Large intestine (tissue), 3 donors: ENCODE measurements around the gene CGB7. TPM values are rescaled to one million over a fixed set of nuclear protein-coding genes. Genes with fewer than 3 reads are reported as not detected.
"Not testable (repeated sequence)": the region's sequence is repeated elsewhere in the genome, so short reads cannot be mapped to it uniquely, and the experiment has no call there.

Source experiments
- DNase-seq, 2 donors: peaks; one replicate each; pipeline versions ENCODE4 v3.0.0 to v3.0.0-alpha.2; 2013
- H3K27ac ChIP-seq: one replicate; pipeline ENCODE4 v1.5.1; 2013; ENCODE audit warnings: low read length
- H3K27me3 ChIP-seq: 2 replicates; pipeline ENCODE4 v1.6.1; 2013; ENCODE audit warnings: low read length; ENCODE audit not compliant: control insufficient read depth, insufficient read depth
- H3K36me3 ChIP-seq: 2 replicates; pipeline ENCODE4 v1.6.1; 2013; ENCODE audit warnings: low read length; ENCODE audit not compliant: control insufficient read depth, insufficient read depth
- H3K4me1 ChIP-seq: one replicate; pipeline ENCODE4 v1.6.1; 2013; ENCODE audit warnings: low read length; ENCODE audit not compliant: control insufficient read depth, insufficient read depth
- H3K4me3 ChIP-seq: one replicate; pipeline ENCODE4 v1.5.1; 2013; ENCODE audit warnings: low read length
- H3K9me3 ChIP-seq: one replicate; pipeline ENCODE4 v1.6.1; 2013; ENCODE audit warnings: mild to moderate bottlenecking, low read depth, low read length, moderate library complexity; ENCODE audit not compliant: control insufficient read depth
- WGBS: methylation state at CpG from one replicate; pipeline ENCODE4 v1.1.5; 2013; ENCODE audit warnings: low lambda C conversion rate; ENCODE audit not compliant: insufficient coverage; 5-methylcytosine and 5-hydroxymethylcytosine counted together
- polyA plus RNA-seq: library from polyadenylated mRNA; unstranded; fragments of 120-200 nt; gene quantifications from one replicate; pipeline ENCODE4 v1.2.1, GENCODE V29; 2013

Gene CGB7
- polyA plus RNA-seq, 1 donor = 0.06 TPM

GRCh38 chr19:49092686-49093085 lies 35.1 kb upstream of the CGB7 start:
- whole genome bisulfite sequencing = no CpG with 5 or more reads among the region's 6 CpGs
- no peak for DNase-seq
- H3K36me3 ChIP-seq = peaks cover 76% of the 10 kb centered on the region
- H3K27me3 ChIP-seq = no peaks in the 10 kb centered on the region
- H3K4me1 ChIP-seq = no peaks in the 10 kb centered on the region
- H3K27ac ChIP-seq = no peak overlapping the region
- H3K9me3 ChIP-seq = no peaks in the 10 kb centered on the region
- H3K4me3 ChIP-seq = no peak overlapping the region

DNA sequence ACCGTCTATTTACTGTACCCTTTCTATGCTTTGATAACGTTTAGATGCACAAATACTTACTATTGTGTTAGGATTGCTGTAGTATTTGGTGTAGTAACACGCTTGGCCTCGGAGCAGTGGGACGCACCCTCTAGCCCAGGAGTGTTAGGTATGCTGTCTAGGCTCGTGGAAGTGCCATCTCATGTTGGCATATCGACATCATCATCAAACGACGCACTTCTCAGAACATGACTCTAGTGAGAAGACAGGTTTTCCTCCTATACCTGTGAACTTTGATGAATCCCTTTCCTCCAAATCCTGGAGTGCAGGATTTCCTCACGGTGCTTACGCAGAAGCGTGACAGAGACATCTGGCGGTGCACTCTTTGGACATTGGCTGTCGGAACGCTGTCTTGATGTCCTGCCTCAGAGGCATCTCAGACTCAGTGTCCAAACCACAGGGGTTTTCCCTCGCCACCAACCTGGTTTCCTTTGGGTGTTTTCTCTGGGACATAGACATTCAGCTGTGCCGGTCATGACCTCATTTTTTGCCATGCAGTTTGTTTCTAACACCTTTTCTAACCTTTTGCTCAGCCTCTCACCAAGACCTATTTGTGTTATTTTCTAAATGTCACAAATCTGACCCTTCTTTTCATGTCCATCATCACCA lies 34.0 kb upstream of the CGB7 start:
- H3K4me1 ChIP-seq = peaks cover 6% of the 10 kb centered on the region
- no peaks in the 10 kb centered on the region for H3K27me3 ChIP-seq
- peaks cover 74% of the 10 kb centered on the region for H3K36me3 ChIP-seq
- DNase-seq = no peak
- H3K9me3 ChIP-seq = no peaks in the 10 kb centered on the region
- WGBS = 88% methylated on average over 3 of the region's 17 CpGs
- no peak overlapping the region for H3K27ac ChIP-seq
- H3K4me3 ChIP-seq = no peak overlapping the region

DNA sequence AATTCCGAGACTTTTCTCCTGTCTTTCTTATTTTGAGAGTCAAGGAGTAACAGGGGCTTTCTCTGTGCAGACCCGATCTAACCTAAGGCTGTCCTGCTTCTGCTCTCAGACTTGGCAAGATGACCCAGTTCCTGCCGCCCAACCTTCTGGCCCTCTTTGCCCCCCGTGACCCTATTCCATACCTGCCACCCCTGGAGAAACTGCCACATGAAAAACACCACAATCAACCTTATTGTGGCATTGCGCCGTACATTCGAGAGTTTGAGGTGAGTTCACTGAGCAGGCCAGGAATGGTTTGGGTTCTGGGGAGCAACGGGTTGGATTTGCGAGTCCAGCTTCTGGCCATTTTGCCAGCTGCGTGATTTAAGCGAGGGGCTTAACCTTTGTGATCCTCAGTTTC lies 28.7 kb upstream of the CGB7 start:
- no peak overlapping the region for H3K27ac ChIP-seq
- DNase-seq = no peak
- peaks cover 15% of the 10 kb centered on the region for H3K4me1 ChIP-seq
- WGBS = no CpG with 5 or more reads among the region's 11 CpGs
- H3K9me3 ChIP-seq = no peaks in the 10 kb centered on the region
- peak overlapping the region; percentile 71 for H3K4me3 ChIP-seq
- H3K27me3 ChIP-seq = no peaks in the 10 kb centered on the region
- peaks cover 34% of the 10 kb centered on the region for H3K36me3 ChIP-seq

DNA sequence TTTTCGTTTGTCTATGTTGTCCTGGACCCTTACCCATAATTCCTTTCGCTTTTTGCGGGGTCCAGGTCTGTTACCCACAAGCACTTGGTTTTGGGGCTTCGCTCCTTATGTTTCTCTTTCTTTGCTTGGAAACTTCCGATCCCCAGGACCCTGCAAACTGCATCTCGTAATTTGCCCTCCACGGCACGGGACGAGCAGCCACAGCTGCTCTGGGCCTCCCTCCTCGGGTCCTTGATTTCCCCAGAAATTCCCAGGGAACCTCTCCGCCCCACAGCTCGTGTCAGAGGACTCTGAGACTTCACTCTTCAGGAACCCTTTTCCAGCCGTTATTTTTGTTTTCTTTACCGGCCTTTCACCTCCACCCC lies 28.3 kb upstream of the CGB7 start:
- peaks cover 29% of the 10 kb centered on the region for H3K36me3 ChIP-seq
- H3K4me1 ChIP-seq = peaks cover 15% of the 10 kb centered on the region
- WGBS = 0% methylated on average over 4 of the region's 14 CpGs
- DNase-seq = no peak
- no peaks in the 10 kb centered on the region for H3K9me3 ChIP-seq
- H3K27me3 ChIP-seq = no peaks in the 10 kb centered on the region
- peak overlapping the region; percentile 71 for H3K4me3 ChIP-seq
- H3K27ac ChIP-seq = peak overlapping the region; percentile 83

DNA sequence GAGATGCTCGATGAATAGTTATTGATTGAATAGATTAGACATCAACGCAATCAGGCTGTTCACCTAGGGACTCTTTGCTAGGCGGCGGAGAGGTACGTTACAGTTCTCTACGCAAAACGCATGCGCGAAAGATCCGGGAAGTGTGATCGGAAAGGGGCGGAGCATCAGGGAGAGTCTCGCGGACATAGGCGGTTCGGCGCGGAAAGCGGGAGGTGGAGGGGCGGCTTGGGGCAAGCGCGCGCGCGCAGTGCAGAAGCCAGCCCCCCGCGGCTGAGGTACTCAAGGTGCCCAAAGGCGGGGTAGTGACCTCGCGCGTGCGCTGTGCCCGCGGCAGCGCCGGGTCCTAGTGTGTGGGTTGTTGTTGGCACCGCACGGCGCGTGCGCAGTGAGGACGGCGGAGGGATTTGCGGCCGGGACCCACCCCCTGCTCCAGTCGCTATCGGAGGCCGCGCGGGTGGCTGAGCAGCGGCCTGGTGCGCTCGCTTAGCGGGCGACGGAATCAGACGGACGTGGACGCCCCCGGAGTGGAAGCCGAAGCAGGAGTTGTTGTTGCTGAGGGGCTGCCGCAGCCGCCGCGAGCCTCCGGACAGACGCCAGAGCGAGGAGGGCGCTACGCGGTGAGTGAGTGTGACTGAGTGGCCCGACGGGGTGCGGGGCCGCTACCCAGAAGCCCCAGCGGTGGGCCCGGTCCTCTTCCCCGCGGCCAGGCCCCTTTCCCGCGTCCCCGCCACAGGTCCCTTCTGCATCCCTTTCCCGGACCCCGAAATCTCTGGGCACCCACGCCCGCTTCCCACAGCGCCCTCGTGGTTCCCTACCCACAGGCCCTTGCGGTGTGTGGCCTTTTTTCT lies 27.7 kb upstream of the CGB7 start, which contains the start of gene SNRNP70:
Gene SNRNP70 (plus strand): TSS at position 432 of the 848 bp plus-strand sequence. CDS start 964 bp downstream, outside the sequence.
- no peaks in the 10 kb centered on the region for H3K9me3 ChIP-seq
- peaks cover 15% of the 10 kb centered on the region for H3K4me1 ChIP-seq
- H3K36me3 ChIP-seq = peaks cover 23% of the 10 kb centered on the region
- DNase-seq = peak; percentile 100
- H3K27ac ChIP-seq = peak within 1 kb of the TSS; percentile 83
- WGBS = 0% methylated on average over 3 of the region's 89 CpGs
- H3K27me3 ChIP-seq = no peaks in the 10 kb centered on the region
- peak within 1 kb of the TSS; percentile 71 for H3K4me3 ChIP-seq

DNA sequence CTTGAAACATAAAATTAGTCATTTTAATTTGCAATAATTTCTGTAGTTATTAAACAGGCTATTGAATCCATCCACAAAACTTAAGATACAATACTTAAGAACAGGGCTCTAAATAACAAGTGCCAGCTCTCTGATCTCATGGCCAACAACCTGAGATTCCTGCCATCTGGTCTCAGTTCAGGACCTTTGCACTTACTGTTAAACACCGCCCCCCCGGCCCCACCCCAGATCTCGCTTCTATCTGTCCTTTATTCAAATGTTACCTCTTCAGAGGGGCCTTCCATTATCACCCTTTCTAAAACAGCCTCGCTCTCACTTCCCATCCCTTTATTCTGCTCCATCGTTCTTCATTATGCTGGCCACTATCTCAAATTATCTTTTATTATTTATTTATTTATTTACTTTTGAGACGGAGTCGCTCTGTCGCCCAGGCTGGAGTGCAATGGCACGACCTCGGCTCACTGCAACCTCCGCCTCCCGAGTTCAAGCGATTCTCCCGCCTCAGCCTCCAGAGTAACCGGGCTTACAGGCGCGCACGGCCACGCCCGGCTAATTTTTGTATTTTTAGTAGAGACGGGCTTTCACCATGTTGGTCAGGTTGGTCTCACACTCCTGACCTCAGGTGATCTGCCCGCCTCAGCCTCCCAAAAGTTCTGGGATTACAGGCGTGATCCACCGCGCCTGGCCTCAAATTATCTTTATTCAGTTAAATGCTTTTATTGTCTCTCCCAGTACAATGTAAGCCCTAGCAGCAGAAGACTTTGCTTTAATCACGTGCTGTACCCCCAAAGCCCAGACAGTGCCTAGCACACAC lies 26.9 kb upstream of the CGB7 start:
- 63% methylated on average over 5 of the region's 26 CpGs for WGBS
- peaks cover 18% of the 10 kb centered on the region for H3K36me3 ChIP-seq
- peak in 1 of 2 donors; percentile 36 for DNase-seq

DNA sequence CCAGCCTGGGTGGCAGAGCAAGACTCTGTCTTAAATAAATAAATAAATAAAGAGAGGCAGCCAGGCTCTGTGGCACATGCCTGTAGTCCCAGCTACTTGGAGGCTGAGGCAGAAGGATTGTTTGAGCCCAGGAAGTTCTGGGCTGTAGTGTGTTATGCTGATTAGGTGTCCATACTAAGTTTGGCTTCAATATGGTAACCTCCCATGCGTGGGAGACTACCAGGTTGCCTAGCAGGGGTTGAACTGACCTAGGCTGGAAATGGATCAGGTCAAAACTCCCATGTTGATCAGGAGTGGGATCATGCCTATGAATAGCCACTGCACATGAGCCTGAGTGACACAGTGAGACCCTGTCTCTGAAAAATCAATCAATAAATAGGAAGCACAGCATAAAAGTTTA lies 23.7 kb upstream of the CGB7 start:
- no peak overlapping the region for H3K27ac ChIP-seq
- no peaks in the 10 kb centered on the region for H3K36me3 ChIP-seq
- no CpG with 5 or more reads among the region's 1 CpG for WGBS
- H3K27me3 ChIP-seq = no peaks in the 10 kb centered on the region
- no peak for DNase-seq
- H3K4me3 ChIP-seq = no peak overlapping the region
- no peaks in the 10 kb centered on the region for H3K9me3 ChIP-seq
- peaks cover 7% of the 10 kb centered on the region for H3K4me1 ChIP-seq

More for the DNA sequence above, 26.9 kb upstream of the CGB7 start:
- Histone ChIP-seq H3K4me1 (peaks cover 15% of the 10 kb centered on the region), H3K27me3 (no peaks in the 10 kb centered on the region), H3K27ac (peak overlapping the region; percentile 83), H3K4me3 (peak overlapping the region; percentile 71), H3K9me3 (no peaks in the 10 kb centered on the region)

GRCh38 chr19:49080392-49080791 lies 22.8 kb upstream of the CGB7 start:
- Histone ChIP-seq H3K36me3 (no peaks in the 10 kb centered on the region), H3K4me1 (peaks cover 6% of the 10 kb centered on the region), H3K9me3 (no peaks in the 10 kb centered on the region), H3K27ac (no peak overlapping the region), H3K4me3 (no peak overlapping the region), H3K27me3 (no peaks in the 10 kb centered on the region)
- 100% methylated on average over 1 of the region's 4 CpGs for WGBS
- no peak for DNase-seq

DNA sequence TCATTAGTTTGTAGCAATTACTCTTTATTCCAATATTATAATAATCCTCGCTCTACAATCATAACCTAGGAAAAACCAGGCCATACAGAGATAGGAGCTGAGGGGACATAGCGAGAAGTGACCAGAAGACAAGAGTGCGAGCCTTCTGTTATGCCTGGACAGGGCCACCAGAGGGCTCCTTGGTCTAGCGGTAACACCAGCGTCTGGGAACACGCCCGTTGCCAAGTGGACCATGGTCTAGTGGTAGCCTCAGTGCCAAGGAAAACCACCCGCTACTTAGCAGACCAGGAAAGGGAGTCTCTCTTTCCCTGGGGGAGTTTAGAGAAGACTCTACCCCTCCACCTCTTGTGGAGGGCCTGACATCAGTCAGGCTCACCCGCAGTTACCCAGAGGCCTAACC lies 17.3 kb upstream of the CGB7 start:
- peak in 1 of 2 donors; percentile 28 for DNase-seq
- no CpG with 5 or more reads among the region's 9 CpGs for WGBS
- not testable (repeated sequence) for H3K27ac ChIP-seq

More for the DNA sequence above, 17.3 kb upstream of the CGB7 start:
- H3K36me3 ChIP-seq, H3K4me3 ChIP-seq, H3K4me1 ChIP-seq: not testable (repeated sequence)
- Histone ChIP-seq H3K27me3 (peaks cover 43% of the 10 kb centered on the region), H3K9me3 (peaks cover 14% of the 10 kb centered on the region)
